Eye (tissue), 1 donor: ENCODE data around the gene ZFAND3.

Source experiments
- DNase-seq: peaks from one replicate; pipeline ENCODE4 v3.0.0-alpha.2; 2015

Gene ZFAND3

GRCh38 chr6:37830225-37830624, 10.7 kb downstream of the ZFAND3 start:
- no peak for DNase-seq

DNA sequence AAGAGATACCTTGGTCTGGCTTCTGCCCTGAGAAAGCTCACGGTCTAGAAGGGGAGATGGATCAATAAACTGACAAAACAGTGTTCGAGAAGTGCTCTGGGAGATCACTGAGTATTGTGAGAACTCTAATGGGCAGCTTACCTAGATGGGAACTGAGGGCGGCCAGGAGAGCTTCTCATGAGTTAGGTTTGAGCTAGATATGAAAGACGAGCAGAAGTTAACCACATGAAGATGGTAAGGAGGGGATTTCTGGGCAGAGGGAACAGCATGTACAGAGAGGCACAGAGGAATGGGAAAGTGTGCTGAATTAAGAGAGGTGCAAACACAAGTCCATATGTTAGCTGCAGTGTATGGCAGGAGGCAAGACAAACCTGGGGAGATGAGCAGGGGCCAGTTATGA, 11.9 kb downstream of the ZFAND3 start:
- DNase-seq: no peak

DNA sequence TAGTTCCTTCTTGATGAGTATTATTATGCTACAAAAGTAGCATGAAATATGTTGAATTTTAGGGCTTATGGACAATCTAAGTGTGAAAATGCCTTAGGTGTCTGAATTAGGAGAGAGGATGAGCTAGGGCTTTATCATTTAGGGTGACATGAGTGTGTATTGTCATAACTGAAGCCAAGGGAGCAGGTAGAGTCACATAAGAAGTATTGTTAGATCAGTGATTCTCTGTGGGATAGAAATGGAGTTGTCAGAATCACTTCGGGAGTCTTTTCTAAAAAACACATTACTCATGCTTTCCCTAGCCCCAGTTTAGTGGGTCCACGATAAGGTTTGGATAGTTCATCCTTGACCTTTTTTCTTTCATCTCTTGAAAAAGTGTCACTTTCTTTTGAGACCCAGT, 16.4 kb downstream of the ZFAND3 start:
- no peak for DNase-seq

GRCh38 chr6:37838219-37838921, 18.8 kb downstream of the ZFAND3 start:
- DNase-seq: no peak

DNA sequence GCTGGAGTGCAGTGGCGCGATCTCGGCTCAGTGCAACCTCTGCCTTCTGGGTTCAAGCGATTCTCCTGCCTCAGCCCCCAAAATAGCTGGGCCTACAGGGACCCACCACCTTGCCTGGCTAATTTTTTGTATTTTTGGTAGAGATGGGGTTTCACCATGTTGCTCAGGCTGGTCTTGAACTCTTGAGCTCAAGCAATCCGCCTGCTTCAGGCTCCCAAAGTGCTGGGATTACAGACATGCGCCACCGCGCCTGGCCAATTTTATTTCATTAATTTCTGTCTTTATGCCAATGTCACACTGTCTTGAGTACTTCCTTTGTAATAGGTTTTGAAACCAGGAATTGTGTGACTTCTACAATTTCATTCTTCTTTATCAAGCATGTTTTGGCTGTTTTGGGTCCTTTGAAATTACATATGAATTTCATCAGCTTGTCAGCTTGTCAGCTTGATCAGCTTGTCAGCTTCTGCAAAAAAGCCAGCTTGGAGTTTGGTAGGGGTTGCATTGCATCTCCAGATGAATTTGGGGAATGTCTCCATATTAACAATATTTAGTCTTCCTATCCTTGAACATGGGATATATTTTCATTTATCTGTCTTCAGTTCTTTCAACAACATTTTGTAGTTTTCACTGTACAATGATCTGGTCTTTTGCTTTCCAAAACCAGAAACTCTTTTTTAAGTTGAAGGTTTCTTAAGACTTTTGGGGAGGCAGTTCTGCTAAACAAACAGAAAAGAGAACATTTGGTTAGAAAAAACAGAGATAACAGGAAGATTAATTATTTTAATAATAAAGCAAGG, 20.8 kb downstream of the ZFAND3 start:
- no peak for DNase-seq

DNA sequence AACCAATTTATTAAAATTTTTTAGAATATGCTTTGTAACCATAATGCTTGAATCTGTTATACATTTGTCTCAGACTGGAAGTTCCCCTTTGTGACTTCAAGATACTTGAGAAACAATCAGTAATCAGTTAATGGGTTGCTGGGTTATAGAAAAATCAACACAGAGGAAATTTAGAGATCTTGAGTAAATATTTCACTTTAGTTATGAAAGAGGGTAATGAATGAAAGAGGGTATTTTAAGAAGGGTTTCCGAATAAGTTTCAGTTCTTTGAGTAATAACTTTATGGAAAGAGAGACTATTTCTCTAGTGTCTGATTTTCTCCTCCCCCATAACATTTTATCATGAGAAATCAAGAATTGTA, 21.4 kb downstream of the ZFAND3 start:
- no peak for DNase-seq

DNA sequence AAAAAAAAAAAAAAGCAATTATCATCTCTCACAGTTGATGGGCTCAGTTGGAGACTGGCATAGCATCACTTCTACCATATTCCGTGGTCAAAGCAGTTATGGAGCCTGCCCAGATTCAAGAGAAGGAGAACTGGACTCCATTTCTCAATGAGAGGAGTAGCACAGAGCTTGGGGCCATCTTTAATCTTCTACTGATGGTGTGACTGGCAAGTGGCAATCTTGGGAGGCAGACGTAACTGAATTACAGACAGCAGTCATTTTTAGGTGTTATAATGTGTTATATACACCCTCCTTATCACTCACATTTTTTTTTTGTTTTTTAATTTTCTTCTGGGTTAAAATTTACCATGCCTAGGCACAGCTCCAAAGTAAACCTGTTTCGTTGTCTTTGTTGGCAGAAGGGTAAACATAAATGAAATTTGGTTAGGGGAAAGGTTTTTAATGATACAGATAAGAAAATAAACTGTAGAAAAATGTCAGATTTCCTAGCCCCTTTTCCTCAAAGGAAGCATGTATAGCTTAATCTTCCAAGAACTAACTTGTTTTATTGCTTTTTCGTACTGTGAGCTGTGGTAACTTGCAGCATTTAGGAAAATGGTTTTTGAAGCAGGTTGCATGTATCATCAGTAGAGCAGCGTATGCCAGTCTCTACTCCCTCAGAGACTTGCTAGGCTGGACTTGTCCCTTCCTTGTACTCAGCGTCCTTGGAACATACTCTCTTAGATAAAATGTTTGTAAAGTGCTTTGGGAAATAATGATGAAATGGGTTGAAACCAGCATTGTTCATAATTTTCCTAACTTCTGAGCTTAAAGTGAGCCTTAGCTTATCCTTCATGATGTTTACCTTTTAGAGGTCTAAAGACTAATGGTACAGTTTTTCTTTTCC, 25.7 kb downstream of the ZFAND3 start:
- no peak for DNase-seq

DNA sequence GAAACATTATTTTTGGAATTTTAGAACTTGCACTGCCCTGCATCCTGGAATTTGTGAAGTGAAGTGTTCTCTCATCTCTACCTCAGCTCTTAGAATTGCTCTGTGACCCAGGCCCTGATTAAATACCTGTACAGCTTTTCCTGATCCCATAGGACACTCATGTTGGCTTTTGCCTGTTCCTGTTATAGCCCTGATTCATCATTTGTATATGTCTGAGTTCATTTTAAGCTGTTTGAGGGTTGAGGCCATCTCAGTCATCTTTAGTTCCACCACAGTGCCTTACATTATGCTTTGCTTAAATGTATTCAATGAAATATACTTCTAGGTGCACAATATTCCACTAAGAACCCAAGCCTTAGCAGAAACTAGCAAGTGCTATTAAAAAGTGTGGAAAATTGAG, 26.4 kb downstream of the ZFAND3 start:
- DNase-seq: no peak

DNA sequence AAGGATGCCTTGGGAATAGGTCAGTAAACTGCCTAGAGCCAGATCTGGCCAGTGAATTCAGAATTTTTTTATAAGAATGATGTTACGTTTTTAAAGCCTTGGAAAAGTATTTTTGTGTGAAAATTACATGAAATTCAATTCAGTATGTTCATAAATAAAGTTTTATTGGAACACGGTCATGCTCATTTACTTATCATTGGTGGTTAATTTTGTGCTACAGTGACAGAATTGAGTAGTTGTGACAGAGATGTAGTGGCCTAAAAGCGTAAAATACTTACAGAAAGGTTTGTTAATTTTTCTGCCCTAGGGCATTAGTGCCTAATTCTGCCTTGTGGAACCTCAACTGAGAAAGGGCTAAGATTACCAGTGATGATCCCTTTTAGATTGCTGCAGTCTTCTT, 28.2 kb downstream of the ZFAND3 start:
- DNase-seq: no peak

DNA sequence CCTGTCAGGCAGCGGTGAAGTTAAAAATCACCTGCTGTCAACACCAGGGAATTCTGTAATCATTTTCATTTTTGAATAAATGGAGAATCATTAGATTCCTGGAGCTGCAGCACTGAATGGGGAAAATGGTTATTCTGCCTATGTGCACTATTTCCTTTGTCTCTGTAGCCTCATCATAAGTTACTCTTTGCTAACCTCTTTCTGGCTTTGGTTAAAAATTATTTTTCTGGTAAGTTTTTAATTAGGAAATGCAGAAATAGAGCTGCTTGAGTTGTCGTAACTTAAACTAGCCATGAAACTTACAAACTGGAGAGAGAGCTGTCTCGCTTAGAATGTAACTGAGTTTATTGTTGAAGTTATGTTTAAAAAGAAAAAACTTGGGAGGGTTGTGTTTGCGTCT, 28.8 kb downstream of the ZFAND3 start:
- DNase-seq: no peak

DNA sequence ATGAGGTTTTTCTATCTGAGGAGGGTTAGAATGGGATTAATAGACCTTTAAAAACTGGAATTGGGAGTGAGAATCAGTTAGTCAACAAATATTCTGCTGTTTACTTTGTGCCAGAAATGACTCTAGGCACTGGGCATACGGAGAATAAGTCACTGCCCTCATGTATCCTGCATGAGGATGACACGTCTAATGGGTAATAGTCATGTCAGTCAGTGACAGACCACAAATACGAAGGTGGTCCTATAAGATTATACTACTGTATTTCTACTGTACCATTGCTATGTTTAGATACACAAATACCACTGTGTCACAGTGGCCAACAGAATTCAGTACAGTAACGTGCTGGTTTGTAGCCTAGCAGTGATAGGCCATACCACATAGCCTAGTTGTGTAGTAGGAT, 30.7 kb downstream of the ZFAND3 start:
- no peak for DNase-seq

GRCh38 chr6:37850728-37851285, 31.3 kb downstream of the ZFAND3 start:
- no peak for DNase-seq

GRCh38 chr6:37851997-37852524, 32.5 kb downstream of the ZFAND3 start:
- no peak for DNase-seq

GRCh38 chr6:37856285-37856684, 36.8 kb downstream of the ZFAND3 start:
- DNase-seq: no peak

DNA sequence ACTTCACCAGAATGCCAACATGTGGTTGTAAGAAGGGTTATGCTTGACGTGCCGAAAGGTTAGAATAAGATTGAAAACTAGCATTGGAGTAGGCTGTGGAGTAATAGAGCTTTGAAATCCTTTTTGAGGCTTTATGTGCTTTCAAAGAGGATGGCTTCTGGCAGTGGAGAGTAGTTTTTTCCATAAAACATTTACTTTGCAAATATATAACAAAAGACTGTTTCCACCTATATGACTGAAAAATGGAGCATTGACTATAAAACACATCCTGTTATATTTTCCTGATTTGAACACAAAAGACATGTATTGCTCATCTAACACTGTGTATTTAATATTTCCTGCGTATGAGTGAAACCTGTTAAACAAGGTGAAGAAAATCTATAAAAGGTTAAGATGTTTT, 38.8 kb downstream of the ZFAND3 start:
- no peak for DNase-seq

GRCh38 chr6:37860226-37860839, 40.8 kb downstream of the ZFAND3 start:
- peak; percentile 63 for DNase-seq

GRCh38 chr6:37861452-37861851, 41.9 kb downstream of the ZFAND3 start:
- DNase-seq: no peak

GRCh38 chr6:37862430-37862829, 42.9 kb downstream of the ZFAND3 start:
- DNase-seq: no peak

GRCh38 chr6:37862992-37863391, 43.5 kb downstream of the ZFAND3 start:
- no peak for DNase-seq

DNA sequence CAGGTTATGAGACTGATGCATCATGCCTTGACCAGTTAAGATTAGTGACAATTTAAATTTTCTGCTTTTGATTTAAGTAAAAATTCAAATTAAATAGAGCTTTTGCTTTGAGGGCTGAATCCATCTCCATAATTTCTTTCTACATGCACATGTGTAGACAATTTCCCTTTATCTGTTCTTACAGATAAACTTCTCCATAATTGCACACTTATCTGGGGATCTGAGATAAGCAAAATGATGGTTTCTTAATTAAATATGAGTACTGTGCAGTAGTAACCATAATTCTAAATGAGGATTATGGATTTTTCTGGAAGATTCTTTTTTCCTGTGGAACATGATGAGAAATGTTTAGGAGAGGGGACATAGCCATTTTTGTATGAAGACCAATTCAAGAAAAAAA, 44.7 kb downstream of the ZFAND3 start:
- no peak for DNase-seq

DNA sequence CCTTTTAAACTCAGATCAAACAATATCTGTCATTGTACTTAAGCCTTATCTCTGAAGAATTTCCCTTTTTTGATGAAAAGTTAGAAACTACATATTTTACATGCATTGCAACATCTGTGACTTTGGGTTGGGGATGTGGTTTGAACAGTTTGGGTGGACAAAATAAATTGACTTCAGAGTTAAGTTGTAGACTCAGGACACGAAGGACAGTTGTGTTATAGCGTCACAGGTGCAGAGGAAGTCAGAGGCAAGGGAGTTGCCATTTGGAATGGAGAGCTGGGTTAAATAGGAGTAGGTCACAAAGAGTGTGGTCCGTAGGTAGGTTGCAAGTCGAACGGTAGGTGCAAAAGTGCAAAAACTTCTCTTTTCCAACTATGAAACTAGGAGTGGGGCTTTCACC, 46.0 kb downstream of the ZFAND3 start:
- no peak for DNase-seq
